K562 (cell line): ENCODE data around the gene ZNF692. TPM values are rescaled to one million over a fixed set of nuclear protein-coding genes. Genes with fewer than 3 reads are reported as not detected.

Source experiments
- ARID3A ChIP-seq: IDR thresholded peaks from 2 replicates; pipeline ENCODE4 v1.6.1; 2012; ENCODE audit warnings: low read depth, low read length, improper control_type of control experiment, borderline replicate concordance
- BRD9 ChIP-seq: fragments of 450-650 bp; IDR thresholded peaks from 2 replicates; pipeline ENCODE4 v1.6.1; 2018; ENCODE audit warnings: low read depth; ENCODE audit not compliant: partially characterized antibody
- CREB3L1 ChIP-seq: fragments of 450-650 bp; IDR thresholded peaks from 2 replicates; pipeline ENCODE4 v1.6.1; 2014; ENCODE audit warnings: low read depth, mild to moderate bottlenecking, moderate library complexity, borderline replicate concordance
- DMBX1 ChIP-seq: fragments of 250-450 bp; sonication (Bioruptor Pico); IDR thresholded peaks from 2 replicates; pipeline ENCODE4 v1.8.0; 2022; ENCODE audit warnings: inconsistent platforms, mild to moderate bottlenecking, moderate library complexity, borderline replicate concordance
- ESRRB ChIP-seq: fragments of 250-450 bp; sonication (Bioruptor Pico); IDR thresholded peaks from 2 replicates; pipeline ENCODE4 v1.5.0; 2020; ENCODE audit warnings: mild to moderate bottlenecking, moderate library complexity, borderline replicate concordance
- GABPA ChIP-seq: fragments of 200-800 bp; sonication (Bioruptor generic); conservative IDR thresholded peaks from 2 replicates; pipeline ENCODE4 v1.6.1; 2016; ENCODE audit warnings: low read depth, missing genetic modification characterization, missing compliant biosample characterization
- GATAD2B ChIP-seq: fragments of 450-650 bp; IDR thresholded peaks from 2 replicates; pipeline ENCODE4 v1.6.1; 2017; ENCODE audit warnings: mild to moderate bottlenecking, borderline replicate concordance
- HNRNPK ChIP-seq: fragments of 200-400 bp; formaldehyde crosslinking; IDR thresholded peaks from one replicate; pipeline ENCODE4 v1.6.1; 2018; ENCODE audit warnings: mild to moderate bottlenecking, low read depth, low read length; ENCODE audit not compliant: poor library complexity, severe bottlenecking
- MEIS2 ChIP-seq: fragments of 450-650 bp; IDR thresholded peaks from 2 replicates; pipeline ENCODE4 v1.6.1; 2014; ENCODE audit warnings: mild to moderate bottlenecking; ENCODE audit not compliant: partially characterized antibody
- NBN ChIP-seq: fragments of 450-650 bp; IDR thresholded peaks from 2 replicates; pipeline ENCODE4 v1.6.1; 2016; ENCODE audit warnings: low read depth, mild to moderate bottlenecking
- NFYB ChIP-seq: IDR thresholded peaks from 2 replicates; pipeline ENCODE4 v1.6.1; 2011; ENCODE audit warnings: mild to moderate bottlenecking, moderate library complexity; ENCODE audit not compliant: insufficient read length; ENCODE audit errors: extremely low read depth
- POLR2B ChIP-seq: fragments of 450-650 bp; IDR thresholded peaks from 2 replicates; pipeline ENCODE4 v1.6.1; 2018; ENCODE audit warnings: low read depth; ENCODE audit not compliant: partially characterized antibody
- RCOR1 ChIP-seq, 2 experiments: IDR thresholded peaks; 2 replicates each; pipeline ENCODE4 v1.6.1; 2012; ENCODE audit warnings: low read depth in 2 of 2, low read length in 2 of 2, borderline replicate concordance in 1 of 2, improper control_type of control experiment in 1 of 2
- RFX7 ChIP-seq: fragments of 250-450 bp; sonication (Bioruptor Pico); IDR thresholded peaks from 2 replicates; pipeline ENCODE4 v1.5.1; 2021; ENCODE audit warnings: mild to moderate bottlenecking
- ZNF280A ChIP-seq: fragments of 450-650 bp; IDR thresholded peaks from 2 replicates; pipeline ENCODE4 v1.6.1; 2018; ENCODE audit warnings: mild to moderate bottlenecking, low read depth; ENCODE audit not compliant: partially characterized antibody
- ZNF316 ChIP-seq: fragments of 450-650 bp; IDR thresholded peaks from 2 replicates; pipeline ENCODE4 v1.6.1; 2016
- ZNF384 ChIP-seq: IDR thresholded peaks from 2 replicates; pipeline ENCODE4 v1.6.1; 2012; ENCODE audit warnings: low read depth, low read length, improper control_type of control experiment
- ZNF592 ChIP-seq: fragments of 450-650 bp; IDR thresholded peaks from 2 replicates; pipeline ENCODE4 v1.6.1; 2017; ENCODE audit warnings: antibody characterized with exemption, mild to moderate bottlenecking
- polyA plus RNA-seq, 8 experiments: library from polyadenylated mRNA; depleted of rRNA in 4 of 8; stranded (reverse) in 5 of 8; unstranded in 3 of 8; fragments of >200 nt; fragmentation: Nextera tagmentation in 2 of 8; fragmentation: Illumina TruSeq in 1 of 8; extraction: Ambion mirVana in 2 of 8; extraction: Trizol in 1 of 8; gene quantifications; 2 replicates each; pipeline versions ENCODE4 v1.2.1 to v1.2.3, GENCODE V29; 2011 to 2014; ENCODE audit warnings: inconsistent platforms in 1 of 8, missing spikeins in 1 of 8
- total RNA-seq, 7 experiments: library from RNA; depleted of rRNA in 6 of 7; stranded (reverse); fragments of >200 nt in 6 of 7; fragmentation: Illumina TruSeq in 2 of 7; extraction: Trizol in 2 of 7; gene quantifications; 2 replicates each; pipeline versions ENCODE4 v1.2.1 to v1.2.3, GENCODE V29; 2011 to 2021; ENCODE audit warnings: low replicate concordance in 1 of 7

The ZNF692 gene
- total and polyA plus RNA-seq, 9 of the 15 experiments (the other 6 are each of a cell fraction or from before 2014, with no cell fraction given), result 8.4 to 143 (median 55.9) TPM

GRCh38 chr1:248884632-248885295, 25.9 kb upstream of the ZNF692 start (continued):
- TF ChIP-seq ZNF592 (peak; percentile 67), HNRNPK (no peak), RCOR1 (IDR thresholded peaks at IDR 0.05; ENCODE audit: borderline replicate concordance in 1 of 2, low read depth in 2 of 2, low read length in 2 of 2) (0 out of 4 replicates have a peak, but pooled peaks of 1 of the 2 experiments have one; percentile 17), DMBX1 (CRISPR knock-in tag) (0 out of 2 replicates have a peak, but pooled peaks have one; percentile 12), RFX7 (CRISPR knock-in tag) (no peak), NFYB (no peak), MEIS2 (peak; percentile 17), ARID3A (peak; percentile 70; the same call in 1 of the 2 replicates), ZNF384 (peak; percentile 70), ESRRB (CRISPR knock-in tag) (0 out of 2 replicates have a peak, but pooled peaks have one; percentile 44), ZNF316 (peak; percentile 65), POLR2B (no peak), GATAD2B (no peak), CREB3L1 (no peak), ZNF280A (no peak), BRD9 (peak; percentile 27), GABPA (no peak), NBN (0 out of 2 replicates have a peak, but pooled peaks have one; percentile 30)
